Measurements from ENCODE around the gene ERAP2.

The ERAP2 gene

DNA sequence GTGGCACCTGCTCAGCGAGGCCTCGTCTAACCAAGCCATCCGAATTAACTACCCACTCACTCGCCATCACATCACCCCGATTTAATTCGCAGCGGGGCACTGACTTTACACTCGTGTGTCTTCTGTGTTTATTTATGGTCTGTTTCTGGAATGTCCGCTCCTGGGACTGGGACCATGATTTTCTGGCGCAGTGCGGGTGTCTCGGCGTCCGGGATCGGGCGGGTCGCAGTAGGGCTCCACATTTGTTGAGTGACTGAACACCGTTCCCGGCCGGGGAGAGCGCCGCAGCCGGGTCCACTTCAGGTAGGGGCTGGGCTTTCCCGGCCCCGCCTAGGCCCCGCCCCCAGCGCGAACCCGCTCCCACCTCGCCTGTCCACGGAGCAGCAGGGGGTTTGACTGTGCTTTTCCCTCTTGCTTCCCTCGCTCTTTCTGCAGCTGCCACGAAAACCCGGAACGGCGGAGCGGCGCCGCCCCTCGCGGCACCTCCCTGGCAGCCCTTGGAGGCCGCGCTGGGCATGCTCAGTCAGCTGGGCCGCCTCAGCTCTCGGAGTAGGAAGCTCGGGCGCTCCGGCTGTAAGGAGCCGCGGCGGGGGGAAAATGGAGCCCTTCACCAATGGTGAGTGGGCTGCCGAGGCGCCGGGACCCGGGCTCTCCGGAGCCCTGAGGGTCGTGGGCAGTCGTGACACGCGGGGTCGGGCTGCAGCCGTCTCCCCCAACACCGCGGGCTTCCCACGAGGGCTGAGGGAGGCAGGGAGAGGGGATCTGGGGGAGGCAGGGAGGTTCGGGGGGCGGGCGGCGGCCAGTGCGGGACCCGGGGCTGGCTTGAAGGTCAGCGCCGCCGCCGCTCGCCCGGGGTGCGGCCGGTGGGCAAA is 59.5 kb downstream of the ERAP2 start, which contains the start of gene LNPEP:
Gene LNPEP (plus strand): TSS at position 522 of the 872 bp plus-strand sequence. CDS start 76 bp downstream, at position 598.
- peak; percentile 93 to 97 for DNase-seq

DNA sequence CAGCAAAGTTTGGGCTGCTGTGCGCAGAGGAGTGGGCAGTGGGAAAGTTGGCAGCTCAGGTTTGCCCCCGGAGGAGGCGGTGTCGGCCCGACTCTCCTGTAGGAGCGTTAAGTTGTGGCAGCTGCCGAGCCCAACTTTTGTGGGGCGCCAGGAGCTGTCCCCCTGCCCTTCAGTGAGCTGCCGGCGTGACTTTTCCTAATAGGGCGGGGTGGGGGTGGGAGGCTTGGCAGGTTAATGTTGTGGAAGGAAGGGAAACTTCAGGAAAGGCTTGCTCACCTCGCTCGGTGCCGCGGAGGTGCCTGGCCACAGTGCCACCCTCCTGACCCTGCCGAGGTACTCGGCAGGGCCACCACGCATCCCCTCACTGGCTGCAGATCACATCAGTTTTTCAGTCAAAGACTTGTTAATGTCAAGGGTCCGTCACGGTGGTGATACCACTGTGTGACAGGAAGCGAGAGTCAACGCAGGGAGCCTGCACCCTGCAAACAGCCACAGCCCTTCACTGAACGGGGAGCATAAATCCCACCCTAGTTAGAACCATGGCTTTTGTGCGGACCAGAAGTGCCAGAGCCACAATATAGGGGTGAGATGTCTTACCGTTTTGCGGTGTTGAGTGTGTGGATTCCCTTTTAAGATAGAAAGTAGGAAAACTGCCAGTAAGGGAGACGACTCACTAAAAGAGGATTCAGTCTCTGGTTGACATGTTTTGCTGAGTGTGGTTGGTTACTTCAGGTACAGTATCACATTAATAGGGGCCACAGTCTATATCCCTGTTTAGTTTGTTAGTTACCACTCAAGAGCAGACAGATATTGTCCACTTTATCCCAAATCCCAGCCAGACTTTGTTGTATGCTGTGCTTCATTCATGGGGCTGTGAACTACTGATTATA is 60.4 kb downstream of the ERAP2 start:
- peak in 1 of 2 experiments; percentile 11 for DNase-seq

DNA sequence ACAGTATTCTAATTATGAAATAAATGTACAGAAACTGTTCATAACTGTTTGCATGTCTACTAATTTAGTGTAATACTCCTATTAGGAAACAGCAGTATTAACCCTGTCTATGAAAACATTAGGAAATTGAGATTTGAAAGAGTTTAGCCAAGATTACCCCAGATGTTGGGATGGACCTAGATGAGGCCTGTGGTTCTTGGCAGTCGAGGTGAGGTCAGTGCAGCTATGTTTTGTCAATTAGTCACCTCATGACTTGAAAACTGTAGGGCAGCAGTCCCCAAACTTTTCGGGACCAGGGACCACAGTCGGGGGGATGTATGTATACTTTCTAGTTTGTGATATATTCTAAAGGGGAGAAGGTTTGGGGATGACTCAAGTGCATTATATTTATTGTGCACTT is 64.3 kb downstream of the ERAP2 start:
- DNase-seq: no peak

DNA sequence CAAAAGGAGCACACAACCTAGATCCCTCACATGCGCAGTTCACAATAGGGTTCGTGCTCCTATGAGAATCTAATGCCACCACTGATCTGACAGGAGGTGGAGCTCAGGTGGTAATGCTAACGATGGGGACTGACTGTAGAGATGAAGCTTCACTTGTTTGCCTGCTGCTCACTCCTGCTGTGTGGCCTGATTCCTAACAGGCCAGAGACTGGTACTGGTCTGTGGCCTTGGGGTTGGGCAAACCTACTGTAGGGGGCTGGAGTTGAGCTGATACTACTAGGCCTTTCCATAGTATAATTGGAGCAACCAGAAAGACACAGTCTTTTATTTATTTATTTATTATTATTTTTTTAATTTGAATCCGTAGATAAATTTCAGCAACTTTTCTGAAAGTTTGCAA is 64.8 kb downstream of the ERAP2 start:
- no peak for DNase-seq

DNA sequence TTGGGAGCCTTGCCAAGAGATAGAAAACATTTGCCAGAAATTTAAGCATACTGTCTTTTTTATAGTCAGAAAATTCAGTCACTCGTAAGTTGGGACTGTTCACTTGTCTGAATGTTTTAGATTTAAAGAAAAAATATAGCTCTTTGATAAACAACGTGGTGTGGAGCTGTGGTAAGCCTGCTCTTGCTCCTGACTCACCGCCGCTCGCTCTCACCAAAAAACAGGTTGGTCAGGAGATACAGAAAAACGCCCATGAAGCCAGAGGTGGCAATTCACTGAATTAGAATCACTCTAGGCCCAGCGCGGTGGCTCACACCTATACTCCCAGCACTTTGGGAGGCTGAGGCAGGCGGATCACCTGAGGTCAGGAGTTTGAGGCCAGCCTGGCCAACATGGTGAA is 65.8 kb downstream of the ERAP2 start:
- DNase-seq: no peak

DNA sequence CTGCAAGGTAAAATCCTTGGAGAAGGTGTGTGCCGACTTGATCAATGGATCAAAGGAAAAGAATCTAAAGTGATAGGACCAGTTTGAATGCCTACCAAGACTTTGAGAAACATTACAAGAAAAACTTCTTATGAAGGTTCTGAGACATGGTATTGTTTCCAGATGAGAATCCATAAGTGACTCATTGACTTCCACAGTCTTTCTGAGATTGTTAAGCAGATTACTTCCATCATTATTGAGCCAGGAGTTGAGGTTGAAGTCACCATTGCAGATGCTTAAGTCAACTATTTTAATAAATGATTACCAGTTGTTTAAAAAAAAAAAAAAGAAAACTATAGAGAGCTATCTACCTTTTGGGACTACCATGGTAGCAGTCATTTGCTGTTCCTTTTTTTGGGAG is 66.6 kb downstream of the ERAP2 start:
- no peak for DNase-seq

DNA sequence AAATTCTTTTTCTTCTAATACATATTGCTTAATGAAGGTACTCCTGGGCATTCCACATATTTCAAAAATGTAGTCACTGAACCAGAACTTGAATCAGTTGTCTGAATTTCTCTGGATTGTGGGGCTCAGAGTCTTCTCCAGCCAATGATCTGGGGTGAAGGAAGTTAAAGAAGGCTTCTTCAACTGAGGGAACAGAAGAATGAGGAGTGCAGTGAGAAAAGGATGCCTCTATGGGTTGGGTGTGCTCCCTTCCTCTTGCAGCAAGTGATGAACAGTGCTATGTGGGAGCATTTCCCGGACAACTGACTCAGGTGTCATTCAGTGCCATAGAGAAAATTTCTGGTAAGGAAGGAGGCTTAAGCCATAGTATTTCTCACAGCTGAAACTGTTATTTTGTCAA is 67.5 kb downstream of the ERAP2 start:
- DNase-seq: no peak

DNA sequence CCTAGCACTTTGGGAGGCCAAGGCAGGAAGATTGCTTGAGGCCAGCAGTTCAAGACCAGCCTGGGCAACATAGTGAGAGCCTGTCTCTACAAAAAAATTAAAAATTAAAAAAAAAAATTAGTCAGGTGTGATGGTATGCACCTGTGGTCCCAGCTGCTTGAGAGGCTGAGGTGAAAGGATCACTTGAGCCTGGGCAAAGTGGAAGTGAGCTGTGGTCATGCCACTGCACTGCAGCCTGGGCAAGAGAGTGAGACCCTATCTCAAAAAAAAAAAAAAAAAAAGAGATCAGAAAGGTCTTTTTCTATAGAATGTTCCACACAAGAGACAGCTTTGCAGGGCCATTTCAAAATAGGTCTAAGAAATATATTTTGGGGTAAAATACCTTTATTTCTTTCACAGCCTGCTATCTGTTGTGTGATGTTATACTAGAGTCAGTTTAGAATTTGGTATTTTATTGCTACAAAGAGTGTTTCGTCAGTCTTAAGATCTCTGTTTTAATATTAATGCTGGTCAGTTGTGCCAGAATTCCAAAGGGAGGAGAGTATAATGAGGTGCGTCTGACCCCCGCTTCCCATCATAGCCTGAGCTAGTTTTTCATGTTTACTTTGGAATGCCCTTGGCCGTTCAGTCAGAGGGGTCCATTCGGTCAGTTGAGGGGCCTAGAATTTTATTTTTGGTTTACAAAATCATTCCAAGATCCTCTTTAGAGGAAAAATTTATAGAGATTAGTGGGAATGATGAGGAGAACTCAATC is 69.0 kb downstream of the ERAP2 start:
- no peak for DNase-seq

DNA sequence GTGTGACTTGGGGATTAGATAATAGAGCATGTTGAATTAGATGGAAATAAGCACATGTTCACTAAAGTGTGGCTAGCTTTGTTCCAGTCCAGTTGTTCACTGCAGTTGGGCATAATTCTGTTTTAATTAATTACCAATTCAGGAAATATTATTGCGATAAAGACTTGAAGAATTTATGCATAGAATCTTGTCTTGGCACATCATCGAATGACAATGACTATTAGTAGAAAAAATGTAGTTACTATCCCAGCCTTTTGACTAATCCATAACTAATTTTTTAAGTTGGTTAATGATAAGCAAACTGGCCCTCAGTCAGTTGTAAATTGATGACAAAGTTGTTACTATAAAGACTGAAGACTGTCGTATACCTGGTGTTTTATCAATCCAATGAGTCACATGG is 70.1 kb downstream of the ERAP2 start:
- no peak for DNase-seq

DNA sequence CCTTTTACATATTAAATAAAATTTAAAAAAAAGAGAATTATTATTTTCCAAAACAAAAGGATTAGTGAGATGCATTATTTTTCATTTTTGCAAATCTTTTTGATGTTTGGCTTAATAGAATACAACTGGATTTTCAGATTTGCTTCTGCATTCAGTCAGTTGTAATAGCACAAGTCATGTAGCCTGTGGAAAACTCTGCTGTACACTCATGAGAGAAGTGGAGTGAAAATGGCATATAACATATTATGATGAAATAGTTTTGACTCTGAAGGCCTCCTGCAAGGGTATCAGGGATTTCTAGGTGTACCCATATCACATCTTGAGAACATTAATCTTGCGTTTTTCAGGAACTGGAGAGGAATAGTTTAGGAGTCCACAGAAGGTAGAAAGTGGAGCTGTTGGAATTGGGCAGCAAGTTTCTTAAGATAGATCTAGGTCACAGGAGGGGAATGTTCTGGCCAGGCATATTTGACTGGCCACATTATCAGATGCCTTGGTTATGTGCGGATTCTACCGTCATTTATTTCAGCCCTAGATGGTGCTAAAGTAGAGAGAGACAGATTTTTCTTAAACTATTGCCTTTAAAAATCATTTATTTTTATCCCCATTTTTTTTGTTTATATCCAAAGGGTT is 75.9 kb downstream of the ERAP2 start:
- no peak for DNase-seq

DNA sequence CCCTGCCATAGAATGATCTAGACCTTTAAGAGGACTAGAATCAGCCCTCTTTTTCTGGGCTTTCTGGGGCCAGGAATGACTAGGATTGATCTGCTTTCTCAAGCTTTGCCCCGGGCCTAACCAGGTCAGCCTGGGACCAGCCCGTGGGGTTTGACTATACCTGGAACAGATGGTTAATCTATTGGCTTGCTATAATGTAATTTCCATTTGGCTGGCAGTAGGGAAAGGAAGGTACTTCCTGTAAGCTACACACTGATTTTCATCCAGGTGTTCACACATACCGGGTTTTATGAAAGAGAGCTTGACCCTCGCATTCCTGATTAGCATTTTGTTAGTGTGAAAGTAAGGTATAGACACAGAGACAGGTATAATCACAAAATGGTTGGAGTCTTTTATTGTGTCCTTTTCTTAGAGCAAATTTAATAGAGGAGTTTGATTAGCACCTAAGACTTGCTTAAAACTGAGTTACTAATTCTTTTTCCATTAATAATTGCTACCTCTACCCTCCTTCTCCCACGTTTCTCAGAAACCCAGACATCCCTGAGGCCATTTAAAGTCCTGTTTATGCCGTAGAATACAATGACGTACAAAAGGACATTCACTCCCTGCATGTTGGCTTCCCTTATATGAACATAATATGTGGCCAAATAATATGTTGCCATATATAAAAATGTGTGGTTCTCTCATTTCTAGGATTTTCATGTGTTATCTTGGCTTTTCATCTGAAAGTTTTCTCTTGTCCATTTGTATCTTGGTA is 76.9 kb downstream of the ERAP2 start:
- no peak for DNase-seq

DNA sequence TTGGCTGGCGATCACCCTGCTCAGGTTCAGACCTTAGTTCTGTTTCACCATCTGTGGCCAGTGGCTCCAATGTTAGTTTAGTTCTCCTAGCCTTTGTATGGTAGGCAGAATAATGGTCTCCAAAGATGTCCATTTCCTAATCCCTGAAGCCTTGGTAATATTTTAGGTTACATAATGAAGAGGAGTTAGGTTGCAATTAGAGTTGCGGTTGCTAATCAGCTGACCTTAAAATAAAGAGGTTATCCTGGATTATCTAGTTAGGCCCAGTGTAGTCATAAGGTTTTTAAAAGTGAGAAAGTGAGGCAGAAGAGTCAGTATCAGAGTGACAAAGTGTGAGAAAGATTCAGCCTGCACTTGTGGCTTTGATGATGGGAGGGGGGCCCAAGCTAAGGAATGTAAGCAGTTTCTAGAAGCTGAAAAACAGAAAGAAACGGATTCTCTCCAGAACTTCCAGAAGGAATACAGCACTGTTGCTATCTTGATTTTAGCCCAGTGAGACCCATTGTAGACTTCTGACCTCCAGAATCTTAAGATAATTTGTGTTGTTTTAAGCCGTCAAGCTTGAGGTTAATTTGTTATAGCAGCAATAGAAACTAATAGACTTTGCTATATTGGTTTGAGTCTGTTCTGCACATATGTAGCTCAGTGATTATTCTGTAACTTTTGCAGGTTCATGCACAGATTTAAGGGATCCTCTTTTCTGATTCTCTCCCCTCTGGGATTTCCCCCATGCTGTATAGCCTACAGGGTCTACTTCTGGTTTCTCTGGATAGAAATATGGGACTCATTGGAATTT is 81.2 kb downstream of the ERAP2 start:
- DNase-seq: no peak

DNA sequence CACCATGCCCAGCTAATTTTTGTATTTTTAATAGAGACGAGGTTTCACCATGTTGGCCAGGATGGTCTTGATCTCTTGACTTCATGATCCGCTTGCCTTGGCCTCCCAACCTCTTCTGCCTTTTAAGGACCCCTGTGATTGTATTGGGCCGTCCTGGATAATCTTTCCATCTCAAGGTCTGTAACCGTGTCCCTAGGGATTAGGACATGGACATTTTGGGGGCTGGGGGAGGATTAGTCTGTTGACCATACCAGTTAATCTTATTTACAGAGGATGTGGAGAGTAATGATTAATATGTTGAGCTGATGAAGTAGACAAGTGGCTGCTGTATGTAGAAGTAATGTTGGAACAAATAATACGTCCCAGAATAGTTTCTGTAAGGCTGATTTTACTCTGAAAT is 82.7 kb downstream of the ERAP2 start:
- no peak for DNase-seq

DNA sequence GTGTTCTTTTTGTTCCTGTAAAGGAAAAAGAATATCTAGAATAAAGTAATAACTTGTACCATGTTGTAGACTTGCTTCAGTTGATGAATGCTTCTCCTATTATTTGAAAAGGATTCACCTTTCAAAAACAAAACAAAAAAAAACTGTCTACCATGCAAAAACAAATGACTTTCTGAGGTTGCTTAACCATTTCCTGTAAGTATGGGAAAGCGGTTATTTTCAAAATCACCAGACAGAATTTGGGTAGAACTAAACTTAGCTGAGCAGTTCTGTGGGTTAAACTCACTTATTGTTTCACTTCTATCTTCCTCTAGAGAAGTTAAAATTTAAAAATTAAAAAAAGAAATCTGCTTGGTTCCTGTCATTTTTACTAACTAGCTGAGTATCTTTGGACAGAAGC is 84.8 kb downstream of the ERAP2 start:
- DNase-seq: no peak

DNA sequence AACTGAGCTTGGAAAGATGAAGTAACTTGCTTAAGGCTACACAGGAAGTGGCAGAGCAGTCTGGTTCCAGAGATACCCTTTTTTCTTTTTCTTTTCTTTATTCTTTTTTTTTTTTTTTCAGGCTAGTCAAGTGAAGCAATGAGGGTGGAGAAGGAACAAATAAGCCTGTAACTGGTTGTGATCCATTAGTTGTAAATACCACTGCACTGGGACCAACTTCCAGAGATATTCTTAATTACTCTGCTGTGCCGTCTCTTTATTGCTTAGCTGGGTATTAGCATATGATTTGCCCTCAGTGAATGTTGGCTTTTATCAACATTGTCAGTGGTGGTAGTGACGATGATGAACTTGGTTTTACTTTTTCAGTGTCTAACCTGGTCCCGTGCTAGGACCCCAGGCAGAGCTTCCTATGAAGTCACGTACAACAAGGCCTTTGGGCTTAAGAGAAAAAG is 86.3 kb downstream of the ERAP2 start:
- no peak for DNase-seq

DNA sequence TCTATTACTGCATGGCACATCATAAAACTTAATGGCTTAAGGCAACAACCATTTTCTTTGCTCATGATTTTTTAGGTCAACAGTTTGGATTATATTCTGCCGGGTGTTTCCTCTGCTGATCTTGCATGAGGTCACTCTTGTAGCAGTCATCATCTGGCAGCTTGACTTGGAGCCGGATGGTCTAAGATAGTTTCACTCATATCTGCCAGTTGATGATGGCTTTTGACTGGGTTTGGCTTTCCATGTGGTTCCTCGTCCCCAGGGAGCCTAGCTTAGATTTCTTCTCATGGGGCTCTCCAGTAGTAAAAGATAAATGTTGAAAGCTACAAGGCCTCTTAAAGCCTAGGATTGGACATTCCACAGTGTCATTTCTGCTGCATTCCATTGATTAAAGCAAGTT is 87.0 kb downstream of the ERAP2 start:
- DNase-seq: peak; percentile 82 to 93

DNA sequence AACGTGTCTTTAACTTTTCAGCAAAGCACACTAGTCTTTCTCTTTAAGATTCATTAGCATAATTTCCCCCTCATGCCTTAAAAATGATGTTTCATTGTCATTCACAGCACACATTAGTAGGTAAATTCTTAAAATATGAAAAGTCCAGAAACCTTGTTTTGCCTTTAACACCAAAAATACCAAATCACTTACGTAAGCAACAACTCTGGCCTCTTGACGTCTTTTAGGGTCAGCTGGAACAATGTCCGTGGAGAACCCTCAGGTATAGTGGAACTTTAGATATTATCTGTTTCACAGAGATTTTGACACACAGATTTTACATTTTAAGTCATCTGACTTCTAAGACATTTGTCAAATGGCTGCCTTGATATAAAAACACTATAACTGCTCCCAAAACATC is 90.5 kb downstream of the ERAP2 start:
- DNase-seq: no peak

DNA sequence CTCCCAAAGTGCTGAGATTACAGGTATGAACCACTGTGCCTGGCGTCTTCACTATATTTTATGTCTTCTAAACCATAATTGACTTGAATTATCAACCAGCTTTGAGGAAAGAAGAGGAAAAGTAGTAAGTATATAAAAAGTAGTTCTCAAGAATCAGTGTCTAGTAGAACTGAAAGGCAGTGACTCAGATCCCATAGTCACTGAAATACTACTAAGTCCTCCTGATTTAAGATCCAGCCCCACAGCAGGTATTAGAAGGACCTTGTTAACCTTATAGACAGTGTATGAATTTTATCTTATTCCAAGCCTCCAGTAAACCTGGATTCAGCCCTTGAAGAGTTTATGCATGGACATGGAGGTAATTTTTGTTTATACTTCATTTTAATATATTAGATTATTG is 91.1 kb downstream of the ERAP2 start:
- no peak for DNase-seq

DNA sequence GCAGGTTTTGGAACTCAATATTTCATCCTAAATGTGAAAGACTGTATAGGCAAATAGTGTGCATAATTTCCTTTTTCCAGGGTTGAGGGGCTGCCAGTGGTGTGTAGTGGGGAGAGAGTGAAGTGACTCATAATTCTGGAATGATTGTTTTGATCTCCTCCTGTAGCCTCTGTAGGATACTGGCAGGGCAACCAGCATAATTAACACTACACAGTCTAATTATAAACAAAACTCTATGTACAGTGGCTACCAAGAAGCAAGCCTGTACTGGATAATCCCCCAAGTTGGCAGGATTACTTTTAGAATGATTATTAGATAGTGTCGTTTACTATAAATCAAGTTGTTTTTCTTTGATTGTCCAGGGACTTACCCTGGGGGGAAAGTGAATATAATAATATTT is 91.8 kb downstream of the ERAP2 start:
- DNase-seq: peak; percentile 68 to 75

DNA sequence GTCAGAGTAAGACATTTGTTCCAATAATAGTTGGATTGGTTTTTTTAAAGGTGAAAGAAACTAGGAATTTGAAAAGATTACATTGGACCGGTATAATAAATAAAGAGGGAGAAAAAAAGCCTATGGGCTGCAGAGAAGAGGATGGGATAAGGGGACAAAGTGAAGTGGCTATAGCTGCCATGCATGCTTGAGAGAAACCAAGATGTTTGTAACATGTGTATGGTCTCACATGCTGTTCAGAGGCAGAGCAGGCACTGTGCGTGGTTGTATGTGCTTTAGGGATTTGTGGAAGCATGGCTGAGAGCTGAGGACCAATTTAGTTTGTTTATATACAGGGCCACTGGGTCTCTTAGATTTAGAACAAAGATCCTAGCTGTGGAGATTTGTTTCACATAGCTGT is 92.3 kb downstream of the ERAP2 start:
- DNase-seq: peak; percentile 31 to 35
